SK-N-SH treated with all-trans-retinoic acid at 6 μM for 48 hours (cell line): ENCODE data around the gene DEDD2.

Experiments
- BACH2 ChIP-seq: fragments of 250-450 bp; sonication (Bioruptor Pico); IDR thresholded peaks from 2 replicates; pipeline ENCODE4 v1.9.0; 2021; ENCODE audit warnings: mild to moderate bottlenecking, borderline replicate concordance
- GLIS3 ChIP-seq: fragments of 250-450 bp; sonication (Bioruptor Pico); IDR thresholded peaks from 2 replicates; pipeline ENCODE4 v1.5.0; 2020; ENCODE audit warnings: mild to moderate bottlenecking, moderate library complexity
- PATZ1 ChIP-seq: fragments of 250-450 bp; sonication (Bioruptor Pico); IDR thresholded peaks from 2 replicates; pipeline ENCODE4 v1.8.0; 2020; ENCODE audit warnings: mild to moderate bottlenecking, moderate library complexity, borderline replicate concordance
- TF ChIP-seq, protein P1 (sequence below): fragments of 250-450 bp; sonication (Bioruptor Pico); IDR thresholded peaks from 2 replicates; pipeline ENCODE4 v1.8.0; 2021; ENCODE audit warnings: low read depth, mild to moderate bottlenecking, moderate library complexity, borderline replicate concordance

- TF ChIP-seq PATZ1 (CRISPR knock-in tag) (no peak), GLIS3 (no peak), BACH2 (CRISPR knock-in tag) (no peak)
- TF ChIP-seq, protein P1, sequence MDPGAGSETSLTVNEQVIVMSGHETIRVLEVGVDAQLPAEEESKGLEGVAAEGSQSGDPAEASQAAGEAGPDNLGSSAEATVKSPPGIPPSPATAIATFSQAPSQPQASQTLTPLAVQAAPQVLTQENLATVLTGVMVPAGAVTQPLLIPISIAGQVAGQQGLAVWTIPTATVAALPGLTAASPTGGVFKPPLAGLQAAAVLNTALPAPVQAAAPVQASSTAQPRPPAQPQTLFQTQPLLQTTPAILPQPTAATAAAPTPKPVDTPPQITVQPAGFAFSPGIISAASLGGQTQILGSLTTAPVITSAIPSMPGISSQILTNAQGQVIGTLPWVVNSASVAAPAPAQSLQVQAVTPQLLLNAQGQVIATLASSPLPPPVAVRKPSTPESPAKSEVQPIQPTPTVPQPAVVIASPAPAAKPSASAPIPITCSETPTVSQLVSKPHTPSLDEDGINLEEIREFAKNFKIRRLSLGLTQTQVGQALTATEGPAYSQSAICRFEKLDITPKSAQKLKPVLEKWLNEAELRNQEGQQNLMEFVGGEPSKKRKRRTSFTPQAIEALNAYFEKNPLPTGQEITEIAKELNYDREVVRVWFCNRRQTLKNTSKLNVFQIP: no peak
These were observed 25.3 kb upstream of the DEDD2 start, which contains the start of gene GSK3A for GRCh38 chr19:42242512-42243409.
